Osteoblast (primary cell): ENCODE measurements around the gene DCAKD. TPM values are rescaled to one million over a fixed set of nuclear protein-coding genes. Genes with fewer than 3 reads are reported as not detected.

Experiments used
- DNase-seq: peaks from one replicate; pipeline ENCODE4 v3.0.0; 2011; ENCODE audit warnings: low spot score, mixed read lengths; ENCODE audit not compliant: insufficient read length; ENCODE audit errors: missing footprints
- H2AFZ ChIP-seq: 2 replicates; pipeline ENCODE4 v1.6.0; 2011; ENCODE audit warnings: mild to moderate bottlenecking, low read length
- H3K27ac ChIP-seq: 2 replicates; pipeline ENCODE4 v1.5.1; 2011; ENCODE audit warnings: mild to moderate bottlenecking, low read depth, low read length, moderate library complexity
- H3K27me3 ChIP-seq: 2 replicates; pipeline ENCODE4 v1.6.0; 2012; ENCODE audit warnings: mild to moderate bottlenecking, control low read depth, inconsistent platforms, low read length, moderate library complexity; ENCODE audit not compliant: insufficient read depth
- H3K36me3 ChIP-seq: 2 replicates; pipeline ENCODE4 v1.5.1; 2011; ENCODE audit warnings: mild to moderate bottlenecking, low read length, control low read depth, moderate library complexity; ENCODE audit not compliant: insufficient read depth
- H3K4me1 ChIP-seq: 2 replicates; pipeline ENCODE4 v1.5.1; 2011; ENCODE audit warnings: mild to moderate bottlenecking, low read length, control low read depth, moderate library complexity; ENCODE audit not compliant: insufficient read depth
- H3K4me2 ChIP-seq: 2 replicates; pipeline ENCODE4 v1.6.0; 2011; ENCODE audit warnings: mild to moderate bottlenecking, low read length; ENCODE audit not compliant: insufficient read depth
- H3K4me3 ChIP-seq: fragments of 200-600 bp; sonication (generic); 3 replicates; pipeline ENCODE4 v1.5.1; 2012; ENCODE audit warnings: mild to moderate bottlenecking, low read length, inconsistent platforms; ENCODE audit not compliant: insufficient read depth
- H3K79me2 ChIP-seq: 2 replicates; pipeline ENCODE4 v1.6.0; 2012; ENCODE audit warnings: mild to moderate bottlenecking, low read length, control low read depth, inconsistent platforms; ENCODE audit not compliant: insufficient read depth
- H3K9me3 ChIP-seq: 2 replicates; pipeline ENCODE4 v1.5.1; 2011; ENCODE audit warnings: low read depth, low read length, control low read depth
- H4K20me1 ChIP-seq: 2 replicates; pipeline ENCODE4 v1.6.0; 2012; ENCODE audit warnings: mild to moderate bottlenecking, low read length, control low read depth; ENCODE audit not compliant: insufficient read depth
- CTCF ChIP-seq: IDR thresholded peaks from 2 replicates; pipeline ENCODE4 v1.5.1; 2011; ENCODE audit warnings: mild to moderate bottlenecking, low read depth, low read length, moderate library complexity; ENCODE audit errors: extremely low read depth
- total RNA-seq: library from RNA; depleted of rRNA; stranded (reverse); fragments of >200 nt; gene quantifications from 2 replicates; pipeline ENCODE4 v1.2.3, GENCODE V29; 2012

Gene DCAKD
- total RNA-seq, 1 donor: 39.1 TPM

- H3K4me2 ChIP-seq: peak overlapping the region; percentile 9
- no peak for TF ChIP-seq CTCF
- DNase-seq: peak; percentile 42
- no peak overlapping the region for H2AFZ ChIP-seq
- no peaks in the 10 kb centered on the region for H3K9me3 ChIP-seq
- H3K27ac ChIP-seq: peak overlapping the region; percentile 96
- H3K4me1 ChIP-seq: peaks cover 49% of the 10 kb centered on the region
- H3K79me2 ChIP-seq: peaks cover 18% of the 10 kb centered on the region
- peaks cover 70% of the 10 kb centered on the region for H3K36me3 ChIP-seq
- H3K27me3 ChIP-seq: no peaks in the 10 kb centered on the region
- no peaks in the 10 kb centered on the region for H4K20me1 ChIP-seq
- H3K4me3 ChIP-seq: no peak overlapping the region
Observed at GRCh38 chr17:45091778-45092425, 40.5 kb upstream of the DCAKD start.

- no peak overlapping the region for H3K4me2 ChIP-seq
- peaks cover 49% of the 10 kb centered on the region for H3K4me1 ChIP-seq
- no peaks in the 10 kb centered on the region for H3K9me3 ChIP-seq
- H4K20me1 ChIP-seq: no peaks in the 10 kb centered on the region
- peaks cover 67% of the 10 kb centered on the region for H3K36me3 ChIP-seq
- no peak for DNase-seq
- H3K4me3 ChIP-seq: no peak overlapping the region
- H3K27me3 ChIP-seq: no peaks in the 10 kb centered on the region
- no peak overlapping the region for H2AFZ ChIP-seq
- peaks cover 18% of the 10 kb centered on the region for H3K79me2 ChIP-seq
- no peak overlapping the region for H3K27ac ChIP-seq
- TF ChIP-seq CTCF: no peak
Observed at GRCh38 chr17:45090711-45091110, 39.3 kb upstream of the DCAKD start.

GRCh38 chr17:45088741-45089140, 37.3 kb upstream of the DCAKD start:
- H3K36me3 ChIP-seq: peaks cover 75% of the 10 kb centered on the region
- no peak for TF ChIP-seq CTCF
- peaks cover 46% of the 10 kb centered on the region for H3K4me1 ChIP-seq
- H4K20me1 ChIP-seq: no peaks in the 10 kb centered on the region
- no peaks in the 10 kb centered on the region for H3K27me3 ChIP-seq
- H3K4me2 ChIP-seq: no peak overlapping the region
- peaks cover 21% of the 10 kb centered on the region for H3K79me2 ChIP-seq
- H2AFZ ChIP-seq: no peak overlapping the region
- H3K4me3 ChIP-seq: no peak overlapping the region
- no peak overlapping the region for H3K27ac ChIP-seq
- no peak for DNase-seq
- no peaks in the 10 kb centered on the region for H3K9me3 ChIP-seq

- peak overlapping the region; percentile 30 for H3K4me2 ChIP-seq
- H2AFZ ChIP-seq: no peak overlapping the region
- peaks cover 24% of the 10 kb centered on the region for H3K79me2 ChIP-seq
- peaks cover 77% of the 10 kb centered on the region for H3K36me3 ChIP-seq
- no peak overlapping the region for H3K4me3 ChIP-seq
- peak; percentile 51 for DNase-seq
- peaks cover 38% of the 10 kb centered on the region for H3K4me1 ChIP-seq
- H3K9me3 ChIP-seq: no peaks in the 10 kb centered on the region
- peak overlapping the region; percentile 18 for H3K27ac ChIP-seq
- no peaks in the 10 kb centered on the region for H4K20me1 ChIP-seq
- no peaks in the 10 kb centered on the region for H3K27me3 ChIP-seq
- no peak for TF ChIP-seq CTCF
Observed at GRCh38 chr17:45087978-45088377, 36.5 kb upstream of the DCAKD start.
